Kidney (tissue), 14 donors: ENCODE data around the gene PTPN9. TPM values are rescaled to one million over a fixed set of nuclear protein-coding genes. Genes with fewer than 3 reads are reported as not detected.
A peak's percentile ranks its signal among the peaks of the same experiment; 100 is the strongest.

Experiments
- DNase-seq, 5 donors: peaks; one replicate each; pipeline ENCODE4 v3.0.0-alpha.2; 2013 to 2020
- FAIRE-seq: peaks from 2 replicates; lab custom pipeline; 2012; peaks lifted over from hg19 to GRCh38; lab: Jason Lieb, UNC
- H3K27ac ChIP-seq, 2 donors: one replicate each; pipeline ENCODE4 v1.7.0; 2013; ENCODE audit warnings: low read depth in 2 of 2, low read length in 2 of 2, inconsistent platforms in 1 of 2
- H3K27me3 ChIP-seq: one replicate; pipeline ENCODE4 v1.7.1; 2013; ENCODE audit warnings: low read length, inconsistent platforms; ENCODE audit not compliant: control insufficient read depth, insufficient read depth
- H3K36me3 ChIP-seq, 3 donors: one replicate each; pipeline versions ENCODE4 v1.7.0 to v1.7.1; 2013; ENCODE audit warnings: low read length in 3 of 3, control low read depth in 1 of 3, inconsistent platforms in 1 of 3; ENCODE audit not compliant: insufficient read depth in 3 of 3, control insufficient read depth in 2 of 3
- H3K4me1 ChIP-seq, 3 donors: one replicate each; pipeline versions ENCODE4 v1.7.0 to v1.7.1; 2013; ENCODE audit warnings: low read length in 3 of 3, inconsistent platforms in 1 of 3, low read depth in 1 of 3; ENCODE audit not compliant: control insufficient read depth in 2 of 3, insufficient read depth in 2 of 3
- H3K4me3 ChIP-seq, 3 donors: one replicate each; pipeline versions ENCODE4 v1.7.0 to v1.8.1; 2013; ENCODE audit warnings: low read length in 3 of 3, control low read depth in 1 of 3, inconsistent platforms in 1 of 3
- H3K9ac ChIP-seq, 3 donors: one replicate each; pipeline versions ENCODE4 v1.7.0 to v1.7.1; 2013; ENCODE audit warnings: low read length in 3 of 3, control low read depth in 1 of 3, inconsistent platforms in 1 of 3
- H3K9me3 ChIP-seq, 3 donors: one replicate each; pipeline versions ENCODE4 v1.7.0 to v1.7.1; 2013; ENCODE audit warnings: low read length in 3 of 3, control low read depth in 1 of 3, inconsistent platforms in 1 of 3; ENCODE audit not compliant: control insufficient read depth in 2 of 3, insufficient read depth in 1 of 3
- CTCF ChIP-seq: IDR thresholded peaks from 3 replicates; pipeline ENCODE4 v1.5.1; 2012; ENCODE audit warnings: mild to moderate bottlenecking, moderate library complexity, borderline replicate concordance; ENCODE audit not compliant: insufficient read depth; ENCODE audit errors: extremely low read depth
- intact Hi-C: fragments of 100-400 bp; cut with DNase I; formaldehyde crosslinking; loops from one replicate; pipeline ENCODE4 v1.11.1; 2022
- polyA plus RNA-seq: library from polyadenylated mRNA; stranded (reverse); fragments of 350-450 nt; fragmentation: Illumina TruSeq; extraction: RNeasy Lipid Tissue Mini Kit (QIAGEN cat#74804); gene quantifications from one replicate; pipeline ENCODE4 v1.2.3, GENCODE V29; 2014; ENCODE audit warnings: low read depth, low replicate concordance; ENCODE audit not compliant: insufficient read depth
- total RNA-seq: library from RNA; stranded (reverse); fragmentation: NEBNext Ultra II Directional; extraction: Animal tissue kit (Norgen Biotek cat#: 25700); gene quantifications from one replicate; pipeline ENCODE4 v1.2.1, GENCODE V29; 2021
- donor health status: control.
- donor health status: control.
- donor health status: control.
- donor health status: control.
- donor health status: control.
- donor health status: DM: yes; HTN: yes; CAD: no.
- donor health status: Normal renal cell carcinoma (clear cell type).

PTPN9 gene
- total and polyA plus RNA-seq, 2 donors from 2014 or later: 15.3 to 52.5 TPM

- no peaks in the 10 kb centered on the region for H3K4me1 ChIP-seq
- TF ChIP-seq CTCF: no peak
- H3K36me3 ChIP-seq: peaks cover 7 to 31% (median 12%) of the 10 kb centered on the region in 3 donors
- H3K27me3 ChIP-seq: no peaks in the 10 kb centered on the region
- no peak overlapping the region for H3K4me3 ChIP-seq
- FAIRE-seq (no peak), DNase-seq (no peak)
- intact Hi-C loops: no loop called here
- no peaks in the 10 kb centered on the region for H3K9me3 ChIP-seq
- H3K27ac ChIP-seq: no peak overlapping the region
- no peak overlapping the region for H3K9ac ChIP-seq
Measured at GRCh38 chr15:75523011-75523410, 56.1 kb downstream of the PTPN9 start.

- no peaks in the 10 kb centered on the region for H3K4me1 ChIP-seq
- FAIRE-seq: no peak
- no peaks in the 10 kb centered on the region for H3K27me3 ChIP-seq
- no peak overlapping the region for H3K4me3 ChIP-seq
- intact Hi-C loops: no loop called here
- no peak overlapping the region for H3K27ac ChIP-seq
- H3K9me3 ChIP-seq: no peaks in the 10 kb centered on the region
- TF ChIP-seq CTCF: no peak
- no peak overlapping the region for H3K9ac ChIP-seq
- H3K36me3 ChIP-seq: peaks cover 2 to 21% (median 10%) of the 10 kb centered on the region in 3 donors
- no peak for DNase-seq
Measured at GRCh38 chr15:75517233-75517632, 61.9 kb downstream of the PTPN9 start.

GRCh38 chr15:75508840-75509532 is 70.1 kb downstream of the PTPN9 start:
- Histone ChIP-seq H3K27ac (no peak overlapping the region), H3K4me3 (no peak overlapping the region), H3K27me3 (no peaks in the 10 kb centered on the region), H3K9ac (no peak overlapping the region), H3K4me1 (no peaks in the 10 kb centered on the region), H3K9me3 (no peaks in the 10 kb centered on the region), H3K36me3 (peaks cover 9 to 23% (median 19%) of the 10 kb centered on the region in 3 donors)
- peak; percentile 56 for TF ChIP-seq CTCF
- DNase-seq (peak in 3 of 5 donors; percentile 10 to 53 (median 27)), FAIRE-seq (no peak)
- intact Hi-C loops: no loop called here
